Right lobe of liver (tissue), 6 donors: ENCODE measurements around the gene SMIM35. TPM values are rescaled to one million over a fixed set of nuclear protein-coding genes. Genes with fewer than 3 reads are reported as not detected.
A peak's percentile ranks its signal among the peaks of the same experiment; 100 is the strongest.
"Not testable (repeated sequence)": the region's sequence is repeated elsewhere in the genome, so short reads cannot be mapped to it uniquely, and the experiment has no call there.

Experiments
- ATAC-seq, 4 donors: fragments of 200-7000 bp; cut with Tn5 transposase; one replicate each; pipeline ENCODE4 v1.9.1; 2020; ENCODE audit warnings: mild to moderate bottlenecking in 4 of 4, moderate library complexity in 4 of 4
- DNase-seq, 3 donors: peaks; one replicate each; pipeline ENCODE4 v3.0.0-alpha.2; 2020
- H3K27ac ChIP-seq, 3 donors: fragments of 200-600 bp; one replicate each; pipeline ENCODE4 v1.8.0; 2022
- H3K27me3 ChIP-seq, 2 donors: fragments of 200-600 bp; one replicate each; pipeline ENCODE4 v1.8.0; 2022
- H3K36me3 ChIP-seq, 4 donors: fragments of 200-600 bp; sonication (generic) in 1 of 4; one replicate each; pipeline versions ENCODE4 v1.5.1 to v1.8.0; 2017 to 2022; ENCODE audit warnings: control low read depth in 1 of 4
- H3K4me1 ChIP-seq, 4 donors: fragments of 200-600 bp; sonication (generic) in 1 of 4; one replicate each; pipeline versions ENCODE4 v1.5.1 to v1.8.0; 2017 to 2022; ENCODE audit warnings: control low read depth in 1 of 4
- H3K4me3 ChIP-seq, 3 donors: fragments of 200-600 bp; one replicate each; pipeline ENCODE4 v1.8.0; 2022
- H3K9me3 ChIP-seq, 4 donors: fragments of 200-600 bp; sonication (generic) in 1 of 4; one replicate each; pipeline versions ENCODE4 v1.5.1 to v1.8.0; 2017 to 2022; ENCODE audit warnings: control low read depth in 1 of 4
- POLR2A ChIP-seq: fragments of 450-650 bp; IDR thresholded peaks from one replicate; pipeline ENCODE4 v1.6.1; 2017; ENCODE audit warnings: antibody characterized with exemption, mild to moderate bottlenecking
- WGBS: methylation state at CpG from one replicate; pipeline ENCODE4 v1.1.6; 2018; ENCODE audit warnings: low coverage, low lambda C conversion rate; ENCODE audit not compliant: insufficient coverage; ENCODE audit errors: missing lambda C conversion rate; 5-methylcytosine and 5-hydroxymethylcytosine counted together
- intact Hi-C, 2 donors: fragments of 100-400 bp; cut with DNase I; formaldehyde crosslinking; loops; one replicate each; pipeline versions ENCODE4 v1.11.2 to v1.14.1; 2022
- total RNA-seq, 6 experiments: library from RNA; depleted of rRNA in 2 of 6; stranded (reverse); fragments of >200 nt in 2 of 6; fragmentation: NEBNext Ultra II Directional in 3 of 6; extraction: Animal tissue kit (Norgen Biotek cat#: 25700) in 3 of 6; gene quantifications; one replicate each; pipeline versions ENCODE4 v1.1.0 to v1.2.4, GENCODE V29; 2016 to 2023
- TF ChIP-seq, protein P1 (sequence below), 4 donors: fragments of 200-600 bp in 3 of 4; fragments of 450-650 bp in 1 of 4; IDR thresholded peaks; one replicate each; pipeline versions ENCODE4 v1.5.1 to v1.8.0; 2016 to 2022; ENCODE audit warnings: antibody characterized with exemption in 4 of 4, mild to moderate bottlenecking in 2 of 4
- donor health status: DM: no; HTN: yes; CAD: no.
- donor health status: DM: no; HTN: no; CAD: no.
- donor health status: DM: no; HTN: no; CAD: no.
- donor health status: DM: no; HTN: yes; CAD: no.
- donor health status: DM: no; HTN: yes; CAD: no.

SMIM35 gene
- total RNA-seq, 6 experiments from 2014 or later, result not detected

DNA sequence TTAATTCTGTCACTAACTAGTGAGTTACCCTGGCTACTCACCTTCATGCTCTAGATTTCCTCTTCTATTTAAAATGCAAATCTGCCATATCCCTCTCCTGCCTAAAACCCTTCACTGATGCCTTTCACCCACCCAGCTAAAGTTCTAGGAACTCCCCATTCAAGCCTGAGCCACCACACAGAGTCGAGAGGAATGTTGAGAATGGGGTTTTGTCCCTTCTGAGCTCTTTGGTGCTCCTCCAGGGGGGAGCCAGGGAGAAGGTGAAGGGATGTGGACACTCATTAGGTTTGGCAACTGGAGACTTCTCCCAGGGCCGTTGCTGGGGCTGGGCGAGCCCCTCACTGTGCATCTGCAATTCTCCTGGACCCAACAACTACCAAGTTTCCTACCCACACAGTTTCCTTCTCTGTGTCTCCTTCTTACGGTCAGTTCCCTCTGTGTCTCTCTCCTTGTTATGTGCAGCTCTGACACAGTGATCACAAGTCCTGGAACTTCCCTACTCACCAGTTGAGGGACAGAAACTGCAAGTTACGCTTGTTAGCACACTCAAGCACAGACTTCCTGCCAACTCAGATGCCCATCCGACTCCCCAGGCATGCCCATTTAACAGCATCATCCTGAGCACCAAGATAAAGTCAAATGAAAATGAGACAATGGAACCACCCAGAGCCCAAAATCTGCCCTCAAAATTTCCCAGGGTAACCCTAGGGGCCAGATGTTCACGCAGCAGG lies 107.1 kb downstream of the SMIM35 start:
- H3K27ac ChIP-seq, result peak overlapping the region in 2 of 3 donors; percentile 29 to 38
- 38% methylated on average over 6 of the region's 7 CpGs for WGBS

DNA sequence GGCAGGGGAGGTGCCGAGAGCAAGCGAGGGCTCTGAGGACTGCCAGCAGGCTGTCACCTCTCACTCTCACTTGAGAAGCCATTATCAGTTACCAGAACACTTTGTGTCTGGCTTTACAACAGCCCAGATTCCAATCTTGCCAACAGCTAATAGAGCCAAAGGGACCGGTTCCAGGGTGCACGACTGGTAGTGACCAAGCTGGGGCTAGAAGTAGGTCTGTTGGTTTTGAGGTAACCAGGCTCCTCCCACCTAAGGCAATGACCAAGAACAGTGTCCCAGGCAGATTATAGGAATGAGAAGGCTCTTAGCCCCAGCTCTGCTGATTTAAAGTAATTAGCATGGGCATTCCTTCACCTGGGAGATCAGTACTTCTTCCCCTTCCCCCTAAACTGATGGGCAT lies 107.8 kb downstream of the SMIM35 start:
- Histone ChIP-seq H3K4me1 (no peaks in the 10 kb centered on the region), H3K27me3 (no peaks in the 10 kb centered on the region), H3K27ac (no peak overlapping the region), H3K4me3 (no peak overlapping the region), H3K9me3 (no peaks in the 10 kb centered on the region), H3K36me3 (no peaks in the 10 kb centered on the region)
- intact Hi-C loops, result no loop called here
- DNase-seq (peak in 1 of 3 donors; percentile 24), ATAC-seq (no peak)
- TF ChIP-seq, protein P1, sequence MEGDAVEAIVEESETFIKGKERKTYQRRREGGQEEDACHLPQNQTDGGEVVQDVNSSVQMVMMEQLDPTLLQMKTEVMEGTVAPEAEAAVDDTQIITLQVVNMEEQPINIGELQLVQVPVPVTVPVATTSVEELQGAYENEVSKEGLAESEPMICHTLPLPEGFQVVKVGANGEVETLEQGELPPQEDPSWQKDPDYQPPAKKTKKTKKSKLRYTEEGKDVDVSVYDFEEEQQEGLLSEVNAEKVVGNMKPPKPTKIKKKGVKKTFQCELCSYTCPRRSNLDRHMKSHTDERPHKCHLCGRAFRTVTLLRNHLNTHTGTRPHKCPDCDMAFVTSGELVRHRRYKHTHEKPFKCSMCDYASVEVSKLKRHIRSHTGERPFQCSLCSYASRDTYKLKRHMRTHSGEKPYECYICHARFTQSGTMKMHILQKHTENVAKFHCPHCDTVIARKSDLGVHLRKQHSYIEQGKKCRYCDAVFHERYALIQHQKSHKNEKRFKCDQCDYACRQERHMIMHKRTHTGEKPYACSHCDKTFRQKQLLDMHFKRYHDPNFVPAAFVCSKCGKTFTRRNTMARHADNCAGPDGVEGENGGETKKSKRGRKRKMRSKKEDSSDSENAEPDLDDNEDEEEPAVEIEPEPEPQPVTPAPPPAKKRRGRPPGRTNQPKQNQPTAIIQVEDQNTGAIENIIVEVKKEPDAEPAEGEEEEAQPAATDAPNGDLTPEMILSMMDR (IDR thresholded peaks at IDR 0.05), result no peak
- no peak for TF ChIP-seq POLR2A
- 33% methylated on average over 2 of the region's 4 CpGs for WGBS

More for the DNA sequence above, 107.1 kb downstream of the SMIM35 start:
- DNase-seq, result peak in 1 of 3 donors; percentile 23
- Histone ChIP-seq H3K4me3 (no peak overlapping the region), H3K9me3 (no peaks in the 10 kb centered on the region), H3K27me3 (no peaks in the 10 kb centered on the region), H3K36me3 (no peaks in the 10 kb centered on the region), H3K4me1 (no peaks in the 10 kb centered on the region)
- TF ChIP-seq, protein P1 (IDR thresholded peaks at IDR 0.05), result no peak
- no peak for TF ChIP-seq POLR2A
- peak; percentile 52 to 81 (median 74) for ATAC-seq
- intact Hi-C loops, result no loop called here

DNA sequence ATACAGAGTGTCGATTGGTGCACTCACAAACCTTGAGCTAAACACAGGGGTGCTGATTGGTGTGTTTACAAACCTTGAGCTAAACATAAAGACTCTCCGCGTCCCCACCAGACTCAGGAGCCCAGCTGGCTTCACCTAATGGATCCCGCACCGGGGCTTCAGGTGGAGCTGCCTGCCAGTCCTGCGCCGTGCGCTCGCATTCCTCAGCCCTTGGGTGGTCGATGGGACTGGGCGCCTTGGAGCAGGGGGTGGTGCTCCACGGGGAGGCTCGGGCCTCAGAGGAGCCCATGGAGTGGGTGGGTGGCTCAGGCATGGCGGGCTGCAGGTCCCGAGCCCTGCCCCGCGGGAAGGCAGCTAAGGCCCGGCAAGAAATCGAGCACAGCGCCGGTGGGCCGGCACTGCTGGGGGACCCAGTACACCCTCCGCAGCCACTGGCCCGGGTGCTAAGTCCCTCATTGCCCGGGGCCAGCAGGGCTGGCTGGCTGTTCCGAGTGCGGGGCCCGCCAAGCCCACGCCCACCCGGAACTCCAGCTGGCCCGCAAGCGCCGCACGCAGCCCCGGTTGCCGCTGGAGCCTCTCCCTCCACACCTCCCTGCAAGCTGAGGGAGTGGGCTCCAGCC lies 108.4 kb downstream of the SMIM35 start:
- H3K27ac ChIP-seq, H3K4me1 ChIP-seq, H3K9me3 ChIP-seq, H3K4me3 ChIP-seq, ATAC-seq, H3K27me3 ChIP-seq, intact Hi-C loops, H3K36me3 ChIP-seq: not testable (repeated sequence)
- peak in 1 of 3 donors; percentile 28 for DNase-seq
- WGBS, result 83% methylated on average over 2 of the region's 36 CpGs

DNA sequence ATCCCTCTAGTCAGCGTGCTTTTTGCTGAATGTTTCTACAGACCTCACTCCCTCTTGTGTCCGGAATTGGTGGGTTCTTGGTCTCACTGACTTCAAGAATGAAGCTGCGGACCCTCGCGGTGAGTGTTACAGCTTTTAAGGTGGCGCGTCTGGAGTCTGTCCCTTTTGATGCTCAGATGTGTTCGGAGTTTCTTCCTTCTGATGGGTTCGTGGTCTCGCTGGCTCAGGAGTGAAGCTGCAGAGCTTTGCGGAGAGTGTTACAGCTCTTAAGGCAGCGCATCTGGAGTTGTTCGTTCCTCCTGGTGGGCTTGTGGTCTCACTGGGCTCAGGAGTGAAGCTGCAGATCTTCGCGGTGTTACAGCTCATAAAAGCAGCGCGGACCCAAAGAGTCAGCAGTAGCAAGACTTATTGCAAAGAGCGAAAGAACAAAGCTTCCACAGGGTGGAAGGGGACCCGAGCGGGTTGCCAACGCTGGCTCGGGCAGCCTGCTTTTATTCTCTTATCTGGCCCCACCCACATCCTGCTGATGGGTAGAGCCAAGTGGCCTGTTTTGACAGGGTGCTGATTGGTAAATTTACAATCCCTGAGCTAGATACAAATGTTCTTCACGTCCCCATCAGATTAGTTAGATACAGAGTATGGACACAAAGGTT lies 109.0 kb downstream of the SMIM35 start:
- H3K27me3 ChIP-seq, ATAC-seq, H3K27ac ChIP-seq, intact Hi-C loops, H3K4me3 ChIP-seq, H3K4me1 ChIP-seq, H3K36me3 ChIP-seq, H3K9me3 ChIP-seq: not testable (repeated sequence)
- DNase-seq, result peak in 1 of 3 donors; percentile 37
- WGBS, result 89% methylated on average over 5 of the region's 23 CpGs

DNA sequence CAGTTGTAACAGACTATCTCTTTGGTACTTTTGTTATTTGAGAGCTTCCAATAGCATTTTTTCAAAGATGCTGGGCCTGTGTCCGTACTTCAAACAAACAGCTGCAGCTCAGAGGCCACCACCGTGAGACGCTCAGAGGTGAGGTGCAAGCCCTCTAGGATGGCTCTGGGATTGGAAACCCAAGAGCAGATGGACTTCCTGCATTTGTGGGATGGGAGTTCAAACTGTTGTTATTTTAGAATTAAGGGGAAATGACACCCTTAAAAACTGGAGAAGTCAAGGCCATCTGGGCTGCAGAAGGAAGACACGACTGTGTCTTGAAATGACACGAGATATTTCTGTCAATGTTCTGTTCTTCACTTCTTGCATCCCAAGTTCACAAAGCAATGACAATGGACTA lies 109.7 kb downstream of the SMIM35 start:
- TF ChIP-seq POLR2A, result no peak
- TF ChIP-seq, protein P1 (IDR thresholded peaks at IDR 0.05), result no peak

More for the DNA sequence above, 109.7 kb downstream of the SMIM35 start:
- peak in 1 of 3 donors; percentile 20 for DNase-seq
- Histone ChIP-seq H3K4me3 (no peak overlapping the region), H3K9me3 (no peaks in the 10 kb centered on the region), H3K27me3 (no peaks in the 10 kb centered on the region), H3K36me3 (no peaks in the 10 kb centered on the region), H3K4me1 (no peaks in the 10 kb centered on the region), H3K27ac (no peak overlapping the region)
- peak in 1 of 4 donors; percentile 16 for ATAC-seq
- WGBS, result 52% methylated on average over 3 of the region's 5 CpGs
- intact Hi-C loops, result no loop called here
